Measurements from ENCODE around the gene CLEC17A.
A peak's percentile ranks its signal among the peaks of the same experiment; 100 is the strongest.
"Not testable (repeated sequence)": the region's sequence is repeated elsewhere in the genome, so short reads cannot be mapped to it uniquely, and the experiment has no call there.

The CLEC17A gene

GRCh38 chr19:14559916-14560775 is 22.7 kb upstream of the CLEC17A start:
- DNase-seq, result no peak

- DNase-seq, result no peak
These were observed 22.1 kb upstream of the CLEC17A start for GRCh38 chr19:14560776-14561108.

- no peak for DNase-seq
These were observed 21.6 kb upstream of the CLEC17A start for GRCh38 chr19:14561249-14561648.

GRCh38 chr19:14561847-14562351 is 21.0 kb upstream of the CLEC17A start:
- DNase-seq, result peak; percentile 76

- DNase-seq, result no peak
These were observed 20.0 kb upstream of the CLEC17A start for GRCh38 chr19:14562660-14563589.

GRCh38 chr19:14563590-14563926 is 19.3 kb upstream of the CLEC17A start:
- DNase-seq, result no peak

GRCh38 chr19:14563989-14564651 is 18.8 kb upstream of the CLEC17A start:
- no peak for DNase-seq

- not testable (repeated sequence) for DNase-seq
These were observed 18.1 kb upstream of the CLEC17A start for GRCh38 chr19:14564652-14565297.

- no peak for DNase-seq
These were observed 17.6 kb upstream of the CLEC17A start for GRCh38 chr19:14565298-14565679.

GRCh38 chr19:14565765-14566711 is 16.8 kb upstream of the CLEC17A start:
- DNase-seq, result no peak

- no peak for DNase-seq
These were observed 16.2 kb upstream of the CLEC17A start for GRCh38 chr19:14566712-14567077.

- DNase-seq, result no peak
These were observed 15.8 kb upstream of the CLEC17A start for GRCh38 chr19:14567079-14567478.

GRCh38 chr19:14570864-14571527 is 11.9 kb upstream of the CLEC17A start:
- no peak for DNase-seq

- DNase-seq, result peak; percentile 95
These were observed 11.0 kb upstream of the CLEC17A start, which contains the start of gene NDUFB7 for GRCh38 chr19:14571695-14572490. Gene NDUFB7 (minus strand): TSS chr19:14572066. CDS start chr19:14572000, 66 bp downstream.

GRCh38 chr19:14575428-14575980 is 7.4 kb upstream of the CLEC17A start:
- DNase-seq, result no peak

GRCh38 chr19:14576363-14576762 is 6.5 kb upstream of the CLEC17A start:
- no peak for DNase-seq

- DNase-seq, result no peak
These were observed 5.6 kb upstream of the CLEC17A start for GRCh38 chr19:14577264-14577663.

- DNase-seq, result no peak
These were observed 4.9 kb upstream of the CLEC17A start for GRCh38 chr19:14577885-14578427.

- no peak for DNase-seq
These were observed 2.2 kb upstream of the CLEC17A start for GRCh38 chr19:14580623-14581237.

Measured in midbrain (tissue), 1 donor.